T-helper 17 cell (primary cell): Measurements from ENCODE around the gene ADM5. TPM values are rescaled to one million over a fixed set of nuclear protein-coding genes. Genes with fewer than 3 reads are reported as not detected.
A peak's percentile ranks its signal among the peaks of the same experiment; 100 is the strongest.

Experiments used
- ATAC-seq: fragments of 150-1000 bp; cut with Tn5 transposase; 2 replicates; pipeline ENCODE4 v1.10.0; 2021; ENCODE audit warnings: mild to moderate bottlenecking, moderate library complexity
- DNase-seq, 3 donors: peaks; one replicate each; pipeline versions ENCODE4 v3.0.0 to v3.0.0-alpha.2; 2020 to 2021
- H3K9me3 ChIP-seq: one replicate; pipeline ENCODE4 v1.7.0; 2013; ENCODE audit warnings: low read length, mild to moderate bottlenecking; ENCODE audit not compliant: control insufficient read depth, poor library complexity, severe bottlenecking
- H3K27ac Mint-ChIP-seq: one replicate; pipeline ENCODE4 v1.8.0; 2022; ENCODE audit warnings: mild to moderate bottlenecking, moderate library complexity, mixed read lengths
- H3K27me3 Mint-ChIP-seq: one replicate; pipeline ENCODE4 v1.8.0; 2022; ENCODE audit warnings: mixed read lengths
- H3K36me3 Mint-ChIP-seq: one replicate; pipeline ENCODE4 v1.8.0; 2022; ENCODE audit warnings: low read depth, mixed read lengths
- H3K4me1 Mint-ChIP-seq: one replicate; pipeline ENCODE4 v1.8.0; 2022; ENCODE audit warnings: mild to moderate bottlenecking, mixed read lengths
- H3K4me3 Mint-ChIP-seq: one replicate; pipeline ENCODE4 v1.8.0; 2022; ENCODE audit warnings: mild to moderate bottlenecking, moderate library complexity, mixed read lengths
- total RNA-seq, 4 donors: library from RNA in 2 of 4; stranded (reverse) in 2 of 4; gene quantifications; one replicate each; pipeline ENCODE4 v1.2.3 and lab custom pipeline; 2022 to 2026

Gene ADM5
- total RNA-seq, 2 donors from 2014 or later, result 2.8 to 2.9 TPM

DNA sequence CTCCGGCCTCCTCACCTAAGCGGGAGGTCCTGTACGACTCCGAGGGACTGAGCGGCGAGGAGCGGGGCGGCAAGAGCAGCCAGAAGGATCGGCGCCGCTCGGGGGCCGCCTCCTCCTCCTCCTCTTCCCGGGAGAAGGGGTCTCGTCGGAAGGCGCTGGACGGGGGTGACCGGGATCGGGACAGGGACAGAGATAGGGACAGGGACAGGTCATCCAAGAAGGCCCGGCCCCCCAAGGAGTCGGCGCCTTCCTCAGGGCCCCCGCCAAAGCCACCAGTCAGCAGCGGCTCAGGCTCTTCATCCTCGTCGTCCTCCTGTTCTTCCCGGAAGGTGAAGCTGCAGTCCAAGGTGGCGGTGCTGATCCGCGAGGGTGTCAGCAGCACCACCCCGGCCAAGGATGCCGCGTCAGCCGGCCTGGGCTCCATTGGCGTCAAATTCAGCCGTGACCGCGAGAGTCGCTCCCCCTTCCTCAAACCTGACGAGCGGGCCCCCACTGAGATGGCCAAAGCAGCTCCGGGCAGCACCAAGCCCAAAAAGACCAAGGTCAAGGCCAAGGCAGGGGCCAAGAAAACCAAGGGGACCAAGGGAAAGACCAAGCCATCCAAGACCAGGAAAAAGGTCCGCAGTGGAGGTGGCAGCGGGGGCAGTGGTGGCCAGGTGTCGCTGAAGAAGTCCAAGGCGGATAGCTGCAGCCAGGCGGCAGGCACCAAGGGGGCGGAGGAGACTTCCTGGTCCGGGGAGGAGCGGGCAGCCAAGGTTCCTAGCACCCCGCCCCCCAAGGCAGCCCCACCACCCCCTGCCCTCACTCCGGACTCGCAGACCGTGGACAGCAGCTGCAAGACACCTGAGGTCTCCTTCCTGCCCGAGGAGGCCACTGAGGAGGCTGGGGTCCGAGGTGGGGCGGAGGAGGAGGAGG is 36.6 kb upstream of the ADM5 start:
- H3K4me1 Mint-ChIP-seq, result peaks cover 9% of the 10 kb centered on the region
- no peaks in the 10 kb centered on the region for H3K27me3 Mint-ChIP-seq
- H3K4me3 Mint-ChIP-seq, result peak overlapping the region; percentile 28
- no peak overlapping the region for H3K27ac Mint-ChIP-seq
- H3K9me3 ChIP-seq, result no peaks in the 10 kb centered on the region
- no peak for ATAC-seq
- peaks cover 3% of the 10 kb centered on the region for H3K36me3 Mint-ChIP-seq
- DNase-seq, result no peak

DNA sequence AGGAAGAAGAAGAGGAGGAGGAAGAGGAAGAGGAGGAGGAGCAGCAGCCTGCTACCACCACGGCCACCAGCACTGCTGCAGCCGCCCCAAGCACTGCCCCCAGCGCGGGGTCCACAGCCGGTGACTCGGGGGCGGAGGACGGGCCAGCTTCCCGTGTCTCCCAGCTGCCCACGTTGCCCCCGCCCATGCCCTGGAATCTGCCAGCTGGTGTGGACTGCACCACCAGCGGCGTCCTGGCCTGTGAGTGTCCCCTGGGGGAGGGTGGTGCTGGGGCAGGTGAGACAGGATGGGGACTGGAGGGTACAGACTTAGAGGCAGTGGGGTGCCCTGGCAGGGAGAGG is 36.0 kb upstream of the ADM5 start:
- no peak for DNase-seq
- no peak for ATAC-seq
- peaks cover 9% of the 10 kb centered on the region for H3K4me1 Mint-ChIP-seq
- no peaks in the 10 kb centered on the region for H3K27me3 Mint-ChIP-seq
- no peaks in the 10 kb centered on the region for H3K9me3 ChIP-seq
- peak overlapping the region; percentile 16 for H3K27ac Mint-ChIP-seq
- H3K4me3 Mint-ChIP-seq, result no peak overlapping the region
- H3K36me3 Mint-ChIP-seq, result peaks cover 3% of the 10 kb centered on the region

DNA sequence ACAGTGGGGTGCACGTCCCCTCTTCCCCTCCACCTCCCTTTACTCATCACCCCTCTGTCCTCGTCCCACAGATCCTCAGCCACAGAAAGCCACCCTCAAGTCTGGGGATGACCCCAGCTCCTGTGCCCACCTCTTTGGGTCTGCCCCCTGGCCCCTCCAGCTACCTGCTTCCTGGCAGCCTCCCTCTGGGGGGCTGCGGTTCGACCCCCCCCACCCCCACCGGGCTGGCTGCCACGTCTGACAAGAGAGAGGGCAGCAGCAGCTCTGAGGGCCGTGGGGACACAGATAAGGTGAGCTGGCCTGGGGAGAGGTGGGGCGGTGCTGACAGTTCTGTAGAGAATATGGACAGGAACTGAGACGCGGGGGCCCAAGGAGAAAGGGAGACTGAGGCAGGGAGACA is 34.8 kb upstream of the ADM5 start:
- no peak overlapping the region for H3K4me3 Mint-ChIP-seq
- ATAC-seq (no peak), DNase-seq (no peak)
- peaks cover 3% of the 10 kb centered on the region for H3K36me3 Mint-ChIP-seq
- H3K27ac Mint-ChIP-seq, result no peak overlapping the region
- H3K27me3 Mint-ChIP-seq, result no peaks in the 10 kb centered on the region
- peaks cover 12% of the 10 kb centered on the region for H3K4me1 Mint-ChIP-seq
- H3K9me3 ChIP-seq, result no peaks in the 10 kb centered on the region

DNA sequence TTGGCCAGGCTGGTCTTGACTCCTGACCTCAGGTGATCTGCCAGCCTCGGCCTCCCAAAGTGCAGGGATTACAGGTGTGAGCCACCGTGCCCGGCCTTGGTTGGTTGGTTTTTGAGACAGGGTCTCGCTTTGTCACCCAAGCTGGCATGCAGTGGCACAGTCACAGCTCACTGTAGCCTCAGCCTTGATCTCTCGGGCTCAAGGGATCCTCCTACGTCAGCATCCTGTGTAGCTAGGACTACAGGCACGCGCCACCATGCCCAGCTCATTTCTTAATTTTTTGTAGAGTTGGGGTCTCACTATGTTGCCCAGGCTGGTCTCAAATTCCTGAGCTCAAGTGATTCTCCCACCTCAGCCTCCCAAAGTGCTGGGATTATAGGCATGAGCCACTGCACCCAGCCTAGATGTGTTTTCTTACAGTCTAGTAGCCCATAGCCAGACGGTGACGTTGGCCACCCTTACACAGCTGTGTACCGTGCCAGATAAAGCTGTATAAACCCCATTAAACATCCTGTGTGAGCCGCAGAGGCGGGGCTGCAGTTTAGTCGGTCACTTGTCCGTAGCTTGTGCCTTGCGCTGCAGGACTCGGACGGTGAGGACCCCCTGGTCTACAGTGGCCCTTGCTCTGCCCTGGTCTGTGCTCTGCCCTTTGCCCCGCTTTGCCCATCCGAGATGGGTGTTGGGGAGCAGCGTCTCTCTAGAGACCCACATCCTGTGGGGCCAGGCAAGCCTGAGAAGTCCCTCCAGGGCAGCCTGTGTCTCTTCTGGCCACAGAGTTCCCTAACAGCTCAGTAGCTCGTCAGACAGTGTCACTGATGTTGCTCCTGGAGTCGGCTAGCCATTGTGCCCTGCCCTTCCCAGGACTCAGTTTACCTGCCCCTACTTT is 33.6 kb upstream of the ADM5 start:
- DNase-seq, result no peak

DNA sequence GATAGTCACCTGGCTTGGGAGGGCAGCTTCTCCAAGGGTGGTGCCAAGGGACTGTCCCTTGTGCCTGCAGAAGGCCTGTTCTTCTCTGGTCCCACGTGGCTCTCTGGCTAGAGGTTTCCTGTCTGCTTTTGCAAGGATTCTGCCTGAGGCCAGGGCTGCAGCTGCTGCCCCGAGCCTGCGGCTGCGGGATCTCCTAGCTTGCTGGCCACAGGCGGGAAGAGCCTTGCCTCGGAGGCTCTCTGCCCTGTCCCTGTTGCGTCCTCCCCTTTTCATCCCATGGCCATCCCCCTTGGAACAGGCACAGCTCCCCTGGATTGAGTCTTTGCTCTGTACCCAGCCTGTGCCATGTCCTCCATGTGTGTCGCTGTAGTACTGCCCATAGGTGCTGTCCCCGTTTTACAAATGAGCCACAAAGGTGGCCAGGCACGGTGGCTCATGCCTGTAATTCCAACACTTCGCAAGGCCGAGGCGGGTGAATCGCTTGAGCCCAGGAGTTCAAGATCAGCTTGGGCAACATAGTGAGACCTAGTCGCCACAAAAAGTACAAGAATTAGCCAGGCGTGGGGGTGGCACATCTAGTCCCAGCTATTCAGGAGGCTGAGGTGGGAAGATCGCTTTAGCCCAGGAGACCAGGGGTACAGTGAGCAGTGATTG is 32.8 kb upstream of the ADM5 start:
- Mint-ChIP-seq H3K27me3 (no peaks in the 10 kb centered on the region), H3K4me3 (no peak overlapping the region), H3K4me1 (peaks cover 12% of the 10 kb centered on the region), H3K36me3 (peaks cover 3% of the 10 kb centered on the region), H3K27ac (no peak overlapping the region)
- DNase-seq, result no peak
- no peak for ATAC-seq
- H3K9me3 ChIP-seq, result no peaks in the 10 kb centered on the region

More for the DNA sequence above, 33.6 kb upstream of the ADM5 start:
- H3K27me3 Mint-ChIP-seq, result no peaks in the 10 kb centered on the region
- no peak overlapping the region for H3K27ac Mint-ChIP-seq
- H3K4me1 Mint-ChIP-seq, result peaks cover 12% of the 10 kb centered on the region
- no peak for ATAC-seq
- H3K4me3 Mint-ChIP-seq, result no peak overlapping the region
- peaks cover 3% of the 10 kb centered on the region for H3K36me3 Mint-ChIP-seq
- no peaks in the 10 kb centered on the region for H3K9me3 ChIP-seq

DNA sequence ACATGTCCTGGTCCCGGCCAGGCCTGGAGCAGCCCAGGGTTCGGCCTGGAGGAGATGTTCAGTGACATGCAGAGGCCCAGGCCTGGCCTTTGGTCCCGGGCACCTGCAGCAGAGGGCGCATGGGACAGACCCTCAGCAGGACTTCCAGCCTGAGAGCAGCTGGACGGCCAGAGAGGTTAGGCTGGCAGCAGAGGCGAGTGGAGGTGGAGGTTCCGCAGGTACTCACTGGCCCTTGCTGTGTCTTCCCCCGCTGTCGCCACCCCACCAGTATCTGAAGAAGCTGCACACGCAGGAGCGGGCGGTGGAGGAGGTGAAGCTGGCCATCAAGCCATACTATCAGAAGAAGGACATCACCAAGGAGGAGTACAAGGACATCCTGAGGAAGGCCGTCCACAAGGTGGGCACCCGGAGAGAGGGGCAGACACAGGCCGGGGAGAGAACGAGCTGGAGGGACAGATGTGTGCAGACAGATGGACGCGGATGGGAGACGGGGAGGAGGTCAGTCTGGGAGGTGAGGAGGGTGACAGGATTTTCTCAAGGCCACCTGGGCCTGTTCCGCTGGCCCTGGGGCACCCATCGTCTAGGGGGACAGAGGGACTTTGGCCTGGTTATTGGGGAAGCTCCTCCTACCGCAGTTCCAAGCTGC is 31.8 kb upstream of the ADM5 start:
- H3K36me3 Mint-ChIP-seq, result peaks cover 3% of the 10 kb centered on the region
- no peak for DNase-seq

DNA sequence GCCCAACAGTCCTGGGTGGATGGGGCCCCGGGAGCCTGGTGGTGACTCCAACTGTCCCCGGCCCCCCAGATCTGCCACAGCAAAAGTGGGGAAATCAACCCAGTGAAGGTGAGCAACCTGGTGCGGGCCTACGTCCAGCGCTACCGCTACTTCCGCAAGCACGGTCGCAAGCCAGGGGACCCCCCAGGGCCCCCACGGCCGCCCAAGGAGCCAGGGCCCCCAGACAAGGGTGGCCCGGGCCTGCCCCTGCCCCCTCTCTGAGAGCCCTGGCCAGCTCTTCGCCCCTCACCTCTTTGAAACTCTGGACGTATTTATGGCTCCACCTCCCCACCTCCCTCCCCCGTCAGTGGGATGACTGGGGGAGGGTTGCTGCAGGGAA is 31.3 kb upstream of the ADM5 start:
- DNase-seq (no peak), ATAC-seq (no peak)
- no peak overlapping the region for H3K4me3 Mint-ChIP-seq
- H3K27ac Mint-ChIP-seq, result no peak overlapping the region
- H3K27me3 Mint-ChIP-seq, result no peaks in the 10 kb centered on the region
- H3K36me3 Mint-ChIP-seq, result peaks cover 3% of the 10 kb centered on the region
- peaks cover 18% of the 10 kb centered on the region for H3K4me1 Mint-ChIP-seq
- H3K9me3 ChIP-seq, result no peaks in the 10 kb centered on the region

More for the DNA sequence above, 31.8 kb upstream of the ADM5 start:
- Mint-ChIP-seq H3K4me3 (no peak overlapping the region), H3K27me3 (no peaks in the 10 kb centered on the region), H3K4me1 (peaks cover 14% of the 10 kb centered on the region), H3K27ac (no peak overlapping the region)
- ATAC-seq, result no peak
- H3K9me3 ChIP-seq, result no peaks in the 10 kb centered on the region

DNA sequence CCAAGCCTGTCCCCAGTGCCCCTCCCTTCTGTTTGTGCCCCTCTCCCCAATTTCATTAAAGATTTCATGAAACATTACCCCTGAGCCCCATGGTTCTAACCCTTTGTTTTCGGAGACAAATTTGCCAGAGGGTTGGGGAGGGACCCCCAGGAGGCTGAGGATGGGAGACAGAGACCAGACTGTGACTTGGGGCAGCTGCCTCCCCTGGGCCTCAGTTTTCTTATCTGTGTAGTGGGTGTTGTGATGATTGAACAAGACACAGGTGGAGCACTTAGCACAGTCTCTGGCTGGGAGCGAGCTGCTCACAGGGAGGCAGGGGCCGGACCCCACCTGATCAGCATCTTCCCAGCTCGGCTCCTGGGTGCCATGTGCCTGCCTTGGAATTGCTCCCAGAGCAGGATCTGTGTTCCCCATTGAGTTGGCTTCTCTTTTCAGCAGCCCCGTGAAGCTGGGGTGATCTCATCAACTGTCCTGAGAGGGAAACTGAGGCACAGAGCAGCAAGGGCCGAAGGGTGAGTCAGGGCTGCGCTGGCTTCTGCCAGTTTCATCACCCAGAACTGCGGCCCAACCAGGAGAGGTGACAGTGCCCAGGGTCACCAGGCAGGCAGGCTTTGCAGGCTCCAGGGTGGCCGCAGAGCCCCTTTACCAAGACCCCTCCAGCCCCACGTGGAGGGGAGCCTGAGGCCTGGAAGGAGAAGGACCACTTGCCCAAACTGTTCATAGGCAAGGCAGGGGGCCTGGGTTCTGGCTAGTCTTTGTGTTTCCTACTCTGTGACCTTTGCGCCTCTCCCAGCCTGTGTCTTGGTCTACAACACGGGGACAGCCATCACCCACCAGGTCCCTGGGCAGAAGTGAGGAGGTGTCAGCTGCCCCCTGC is 30.6 kb upstream of the ADM5 start:
- DNase-seq (no peak), ATAC-seq (no peak)
- H3K36me3 Mint-ChIP-seq, result peaks cover 3% of the 10 kb centered on the region
- H3K4me3 Mint-ChIP-seq, result no peak overlapping the region
- no peak overlapping the region for H3K27ac Mint-ChIP-seq
- peaks cover 22% of the 10 kb centered on the region for H3K4me1 Mint-ChIP-seq
- H3K9me3 ChIP-seq, result no peaks in the 10 kb centered on the region
- H3K27me3 Mint-ChIP-seq, result no peaks in the 10 kb centered on the region

DNA sequence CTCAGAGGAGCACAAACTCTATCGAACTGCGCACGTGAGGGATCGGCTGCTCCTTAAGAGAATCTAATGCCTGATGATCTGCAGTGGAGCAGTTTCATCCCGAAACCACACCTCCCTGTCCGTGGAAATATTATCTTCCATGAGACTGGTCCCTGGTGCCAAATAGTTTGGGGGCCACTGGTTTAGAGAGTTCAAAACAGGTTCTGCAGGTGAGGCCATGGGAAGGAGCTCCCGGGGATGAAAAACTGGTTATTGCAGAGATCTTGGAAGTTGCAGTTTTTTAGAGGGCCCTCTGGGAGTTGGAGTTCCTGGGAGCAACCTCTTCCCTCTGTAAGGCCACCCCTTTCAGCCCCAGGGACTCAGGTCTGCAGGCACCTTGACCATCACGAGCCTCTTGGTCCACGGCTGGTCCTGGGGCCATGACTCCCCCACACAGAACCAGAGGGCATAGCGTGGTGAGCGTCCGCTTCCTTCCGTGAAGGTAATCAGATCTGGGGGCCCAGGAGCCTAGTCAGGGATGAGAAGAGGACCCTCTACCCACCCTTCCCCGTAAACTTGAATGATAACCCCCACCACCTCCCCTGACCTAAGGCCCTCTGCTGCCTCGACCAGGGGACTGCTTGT is 28.9 kb upstream of the ADM5 start:
- Mint-ChIP-seq H3K27me3 (no peaks in the 10 kb centered on the region), H3K36me3 (peaks cover 9% of the 10 kb centered on the region), H3K27ac (peak overlapping the region; percentile 65), H3K4me1 (peaks cover 34% of the 10 kb centered on the region), H3K4me3 (no peak overlapping the region)
- ATAC-seq, result no peak
- no peaks in the 10 kb centered on the region for H3K9me3 ChIP-seq
- no peak for DNase-seq

DNA sequence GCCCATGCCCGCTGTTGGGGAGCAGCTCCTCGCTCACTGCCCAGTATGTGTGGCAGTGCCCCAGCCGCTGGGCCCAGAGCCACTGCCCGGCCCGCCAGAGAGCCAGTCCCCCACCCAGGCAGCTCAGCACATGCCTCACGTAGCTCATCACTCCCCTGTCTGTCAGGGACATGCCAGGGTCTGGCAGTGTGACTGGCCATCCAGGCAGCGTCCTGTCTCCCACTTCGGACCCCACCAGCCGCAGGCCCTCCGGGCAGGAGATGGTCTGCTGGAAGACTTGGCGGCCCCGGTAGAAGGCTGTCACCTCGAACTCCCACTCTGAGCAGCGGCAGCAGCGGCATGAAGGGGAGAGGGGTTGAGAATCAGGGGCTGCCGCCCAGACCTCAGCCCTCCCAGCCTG is 27.4 kb upstream of the ADM5 start:
- H3K4me1 Mint-ChIP-seq, result peaks cover 42% of the 10 kb centered on the region
- no peak for ATAC-seq
- peaks cover 13% of the 10 kb centered on the region for H3K36me3 Mint-ChIP-seq
- H3K4me3 Mint-ChIP-seq, result no peak overlapping the region
- peak overlapping the region; percentile 100 for H3K27ac Mint-ChIP-seq
- no peak for DNase-seq
- no peaks in the 10 kb centered on the region for H3K9me3 ChIP-seq
- no peaks in the 10 kb centered on the region for H3K27me3 Mint-ChIP-seq

DNA sequence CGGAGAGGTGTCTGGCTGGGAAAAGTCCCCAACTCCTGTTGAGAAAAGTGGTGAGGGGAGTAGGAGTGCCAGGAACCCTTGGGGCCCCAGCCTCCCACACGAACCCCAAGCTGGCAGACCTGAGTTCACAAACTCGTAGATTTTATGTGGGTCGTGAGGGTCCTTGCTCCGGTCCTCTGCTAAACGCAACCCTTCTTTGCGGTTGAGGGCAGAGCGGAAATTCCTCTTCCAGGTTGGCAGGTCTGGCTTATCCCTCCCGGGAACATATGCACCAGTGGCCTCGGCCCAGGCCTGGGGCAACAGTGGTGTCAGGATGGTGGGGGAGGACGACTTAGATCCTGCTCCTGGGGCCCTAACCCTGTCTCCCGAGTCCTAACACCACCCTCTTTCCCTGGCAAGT is 26.2 kb upstream of the ADM5 start:
- Mint-ChIP-seq H3K27me3 (no peaks in the 10 kb centered on the region), H3K4me3 (peak overlapping the region; percentile 100), H3K27ac (peak overlapping the region; percentile 100), H3K36me3 (peaks cover 10% of the 10 kb centered on the region), H3K4me1 (peaks cover 46% of the 10 kb centered on the region)
- H3K9me3 ChIP-seq, result no peaks in the 10 kb centered on the region
- ATAC-seq (no peak), DNase-seq (no peak)
